Activated naive CD8-positive, alpha-beta T cell treated with anti-CD3 and anti-CD28 coated beads, Interleukin-2, amount 50 U/mL, for 16 hours (primary cell): ENCODE measurements around the gene CHST15.

Source experiments
- DNase-seq: peaks from one replicate; pipeline ENCODE4 v3.0.0-alpha.2; 2020; ENCODE audit warnings: low read depth, low spot score

The CHST15 gene

GRCh38 chr10:124082555-124082954 lies 10.8 kb downstream of the CHST15 start:
- no peak for DNase-seq

- DNase-seq, result no peak
Observed at GRCh38 chr10:124081547-124082140, 11.8 kb downstream of the CHST15 start.

- no peak for DNase-seq
Observed at GRCh38 chr10:124079864-124080263, 13.5 kb downstream of the CHST15 start.

- DNase-seq, result no peak
Observed at GRCh38 chr10:124078714-124079113, 14.7 kb downstream of the CHST15 start.

GRCh38 chr10:124078028-124078427 lies 15.4 kb downstream of the CHST15 start:
- no peak for DNase-seq

GRCh38 chr10:124077208-124077993 lies 16.0 kb downstream of the CHST15 start:
- no peak for DNase-seq

GRCh38 chr10:124076148-124076733 lies 17.2 kb downstream of the CHST15 start:
- no peak for DNase-seq

GRCh38 chr10:124075231-124075955 lies 18.0 kb downstream of the CHST15 start:
- DNase-seq, result no peak

- DNase-seq, result no peak
Observed at GRCh38 chr10:124074501-124075109, 18.8 kb downstream of the CHST15 start.

- no peak for DNase-seq
Observed at GRCh38 chr10:124073978-124074377, 19.4 kb downstream of the CHST15 start.

- no peak for DNase-seq
Observed at GRCh38 chr10:124072541-124072940, 20.9 kb downstream of the CHST15 start.

- no peak for DNase-seq
Observed at GRCh38 chr10:124072106-124072505, 21.3 kb downstream of the CHST15 start.

- DNase-seq, result no peak
Observed at GRCh38 chr10:124071141-124071540, 22.3 kb downstream of the CHST15 start.

- no peak for DNase-seq
Observed at GRCh38 chr10:124070666-124071065, 22.7 kb downstream of the CHST15 start.

GRCh38 chr10:124069341-124070264 lies 23.8 kb downstream of the CHST15 start:
- no peak for DNase-seq

- DNase-seq, result no peak
Observed at GRCh38 chr10:124068929-124069328, 24.5 kb downstream of the CHST15 start.

GRCh38 chr10:124067825-124068400 lies 25.5 kb downstream of the CHST15 start:
- DNase-seq, result no peak

- DNase-seq, result no peak
Observed at GRCh38 chr10:124066781-124067714, 26.4 kb downstream of the CHST15 start.

- no peak for DNase-seq
Observed at GRCh38 chr10:124066126-124066700, 27.2 kb downstream of the CHST15 start.
